Osteoblast (primary cell): ENCODE data around the gene BARHL1. TPM values are rescaled to one million over a fixed set of nuclear protein-coding genes. Genes with fewer than 3 reads are reported as not detected.

ENCODE experiments used
- DNase-seq: peaks from one replicate; pipeline ENCODE4 v3.0.0; 2011; ENCODE audit warnings: low spot score, mixed read lengths; ENCODE audit not compliant: insufficient read length; ENCODE audit errors: missing footprints
- H2AFZ ChIP-seq: 2 replicates; pipeline ENCODE4 v1.6.0; 2011; ENCODE audit warnings: mild to moderate bottlenecking, low read length
- H3K27ac ChIP-seq: 2 replicates; pipeline ENCODE4 v1.5.1; 2011; ENCODE audit warnings: mild to moderate bottlenecking, low read depth, low read length, moderate library complexity
- H3K27me3 ChIP-seq: 2 replicates; pipeline ENCODE4 v1.6.0; 2012; ENCODE audit warnings: mild to moderate bottlenecking, control low read depth, inconsistent platforms, low read length, moderate library complexity; ENCODE audit not compliant: insufficient read depth
- H3K36me3 ChIP-seq: 2 replicates; pipeline ENCODE4 v1.5.1; 2011; ENCODE audit warnings: mild to moderate bottlenecking, low read length, control low read depth, moderate library complexity; ENCODE audit not compliant: insufficient read depth
- H3K4me1 ChIP-seq: 2 replicates; pipeline ENCODE4 v1.5.1; 2011; ENCODE audit warnings: mild to moderate bottlenecking, low read length, control low read depth, moderate library complexity; ENCODE audit not compliant: insufficient read depth
- H3K4me2 ChIP-seq: 2 replicates; pipeline ENCODE4 v1.6.0; 2011; ENCODE audit warnings: mild to moderate bottlenecking, low read length; ENCODE audit not compliant: insufficient read depth
- H3K4me3 ChIP-seq: fragments of 200-600 bp; sonication (generic); 3 replicates; pipeline ENCODE4 v1.5.1; 2012; ENCODE audit warnings: mild to moderate bottlenecking, low read length, inconsistent platforms; ENCODE audit not compliant: insufficient read depth
- H3K79me2 ChIP-seq: 2 replicates; pipeline ENCODE4 v1.6.0; 2012; ENCODE audit warnings: mild to moderate bottlenecking, low read length, control low read depth, inconsistent platforms; ENCODE audit not compliant: insufficient read depth
- H3K9me3 ChIP-seq: 2 replicates; pipeline ENCODE4 v1.5.1; 2011; ENCODE audit warnings: low read depth, low read length, control low read depth
- H4K20me1 ChIP-seq: 2 replicates; pipeline ENCODE4 v1.6.0; 2012; ENCODE audit warnings: mild to moderate bottlenecking, low read length, control low read depth; ENCODE audit not compliant: insufficient read depth
- total RNA-seq: library from RNA; depleted of rRNA; stranded (reverse); fragments of >200 nt; gene quantifications from 2 replicates; pipeline ENCODE4 v1.2.3, GENCODE V29; 2012
- TF ChIP-seq, protein P1 (sequence below): IDR thresholded peaks from 2 replicates; pipeline ENCODE4 v1.5.1; 2011; ENCODE audit warnings: mild to moderate bottlenecking, low read depth, low read length, moderate library complexity; ENCODE audit errors: extremely low read depth

Gene BARHL1
- total RNA-seq, 1 donor: not detected

DNA sequence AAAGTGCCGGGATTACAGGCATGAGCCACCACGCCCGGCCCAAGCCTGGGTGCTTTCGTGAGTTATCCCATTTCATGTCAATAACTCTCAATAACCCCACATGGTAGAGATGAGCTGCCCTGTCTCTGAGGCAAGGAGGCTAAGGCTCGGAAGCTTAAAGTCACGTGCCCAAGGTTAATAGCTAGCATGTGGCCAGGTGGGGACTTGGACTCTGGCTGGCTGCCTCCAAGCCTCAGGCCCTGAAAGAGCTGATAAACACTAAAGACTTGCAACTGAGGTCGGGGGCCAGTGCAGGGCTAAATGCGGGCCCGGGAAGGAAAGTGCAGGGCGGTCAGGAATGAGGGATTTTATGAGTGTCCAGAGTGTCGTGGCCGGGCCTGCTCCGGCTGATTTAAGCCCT is 30.9 kb upstream of the BARHL1 start:
- Histone ChIP-seq H2AFZ (no peak overlapping the region), H3K79me2 (no peaks in the 10 kb centered on the region), H3K4me3 (no peak overlapping the region), H3K4me1 (no peaks in the 10 kb centered on the region), H3K27me3 (peaks cover 41% of the 10 kb centered on the region), H3K4me2 (no peak overlapping the region), H3K36me3 (no peaks in the 10 kb centered on the region), H3K9me3 (no peaks in the 10 kb centered on the region), H3K27ac (no peak overlapping the region), H4K20me1 (no peaks in the 10 kb centered on the region)
- TF ChIP-seq, protein P1, sequence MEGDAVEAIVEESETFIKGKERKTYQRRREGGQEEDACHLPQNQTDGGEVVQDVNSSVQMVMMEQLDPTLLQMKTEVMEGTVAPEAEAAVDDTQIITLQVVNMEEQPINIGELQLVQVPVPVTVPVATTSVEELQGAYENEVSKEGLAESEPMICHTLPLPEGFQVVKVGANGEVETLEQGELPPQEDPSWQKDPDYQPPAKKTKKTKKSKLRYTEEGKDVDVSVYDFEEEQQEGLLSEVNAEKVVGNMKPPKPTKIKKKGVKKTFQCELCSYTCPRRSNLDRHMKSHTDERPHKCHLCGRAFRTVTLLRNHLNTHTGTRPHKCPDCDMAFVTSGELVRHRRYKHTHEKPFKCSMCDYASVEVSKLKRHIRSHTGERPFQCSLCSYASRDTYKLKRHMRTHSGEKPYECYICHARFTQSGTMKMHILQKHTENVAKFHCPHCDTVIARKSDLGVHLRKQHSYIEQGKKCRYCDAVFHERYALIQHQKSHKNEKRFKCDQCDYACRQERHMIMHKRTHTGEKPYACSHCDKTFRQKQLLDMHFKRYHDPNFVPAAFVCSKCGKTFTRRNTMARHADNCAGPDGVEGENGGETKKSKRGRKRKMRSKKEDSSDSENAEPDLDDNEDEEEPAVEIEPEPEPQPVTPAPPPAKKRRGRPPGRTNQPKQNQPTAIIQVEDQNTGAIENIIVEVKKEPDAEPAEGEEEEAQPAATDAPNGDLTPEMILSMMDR: no peak
- DNase-seq: no peak

DNA sequence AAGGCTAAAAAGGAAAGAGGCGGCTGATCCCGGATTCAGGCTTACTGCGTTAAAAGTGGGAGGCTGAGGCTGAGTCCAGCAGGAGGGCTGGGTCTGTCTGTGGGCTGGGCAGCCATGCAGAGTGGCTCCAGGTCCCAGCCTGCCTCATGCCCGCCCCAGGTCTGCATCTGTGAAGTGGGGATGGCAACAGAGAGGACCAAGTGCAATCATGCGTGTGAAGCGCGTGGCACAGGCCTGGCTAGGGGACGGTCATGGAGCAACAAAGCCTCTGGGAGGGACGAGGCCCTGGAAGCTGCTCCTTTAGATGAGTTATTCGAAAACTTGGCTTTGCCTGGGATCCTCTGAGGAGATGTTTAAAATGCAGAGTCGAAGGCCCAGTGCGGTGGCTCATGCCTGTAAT is 30.4 kb upstream of the BARHL1 start:
- no peaks in the 10 kb centered on the region for H3K4me1 ChIP-seq
- no peaks in the 10 kb centered on the region for H4K20me1 ChIP-seq
- no peak overlapping the region for H2AFZ ChIP-seq
- DNase-seq: peak; percentile 57
- no peaks in the 10 kb centered on the region for H3K79me2 ChIP-seq
- no peak overlapping the region for H3K4me3 ChIP-seq
- TF ChIP-seq, protein P1: no peak
- no peak overlapping the region for H3K27ac ChIP-seq
- H3K9me3 ChIP-seq: no peaks in the 10 kb centered on the region
- H3K27me3 ChIP-seq: peaks cover 45% of the 10 kb centered on the region
- no peak overlapping the region for H3K4me2 ChIP-seq
- H3K36me3 ChIP-seq: no peaks in the 10 kb centered on the region

DNA sequence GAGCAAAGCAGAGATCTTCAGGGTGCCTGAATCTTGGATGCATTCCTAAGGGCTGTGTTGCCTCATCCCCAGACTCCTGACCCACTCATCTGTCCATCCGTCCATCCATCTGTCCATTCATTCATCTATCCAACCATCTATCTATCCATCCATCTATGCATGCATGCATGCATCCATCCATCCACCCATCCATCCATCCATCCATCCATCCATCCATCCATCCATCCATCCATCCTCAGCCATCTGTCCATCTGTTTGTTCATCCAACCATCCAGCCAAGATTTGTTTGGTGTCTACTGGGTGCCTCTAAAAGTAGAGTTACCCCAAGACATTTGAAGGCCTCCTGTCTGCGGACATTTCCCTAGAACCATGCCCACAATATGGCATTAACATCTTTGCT is 27.7 kb upstream of the BARHL1 start:
- Histone ChIP-seq H3K4me1 (no peaks in the 10 kb centered on the region), H2AFZ (no peak overlapping the region), H3K36me3 (no peaks in the 10 kb centered on the region), H3K79me2 (no peaks in the 10 kb centered on the region), H3K4me2 (no peak overlapping the region), H3K27me3 (peaks cover 51% of the 10 kb centered on the region), H3K9me3 (no peaks in the 10 kb centered on the region), H3K27ac (no peak overlapping the region), H3K4me3 (no peak overlapping the region), H4K20me1 (no peaks in the 10 kb centered on the region)
- DNase-seq: no peak
- TF ChIP-seq, protein P1: no peak

DNA sequence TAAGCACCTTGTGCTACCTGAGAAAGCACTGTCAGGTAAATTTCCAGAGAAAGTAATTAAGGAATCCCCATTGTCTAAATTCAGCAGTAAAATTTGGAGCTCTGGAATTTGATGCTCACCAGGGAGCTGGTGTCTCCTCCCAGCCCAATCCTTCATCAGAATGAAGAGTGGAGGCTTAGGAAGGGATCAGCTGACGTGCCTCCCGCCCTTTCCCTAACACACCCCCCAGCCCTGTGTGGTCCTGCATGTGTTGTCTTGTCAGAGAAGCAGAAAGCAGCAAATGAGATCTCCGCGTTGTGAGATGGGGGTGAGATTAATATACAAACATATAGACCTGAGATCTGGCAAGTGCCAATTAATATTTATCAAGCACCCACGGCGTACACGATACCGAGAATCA is 26.9 kb upstream of the BARHL1 start:
- no peaks in the 10 kb centered on the region for H4K20me1 ChIP-seq
- H2AFZ ChIP-seq: no peak overlapping the region

More for the DNA sequence above, 26.9 kb upstream of the BARHL1 start:
- no peak for DNase-seq
- Histone ChIP-seq H3K9me3 (no peaks in the 10 kb centered on the region), H3K4me1 (no peaks in the 10 kb centered on the region), H3K27ac (no peak overlapping the region), H3K4me3 (no peak overlapping the region), H3K36me3 (no peaks in the 10 kb centered on the region), H3K79me2 (no peaks in the 10 kb centered on the region), H3K4me2 (no peak overlapping the region), H3K27me3 (peaks cover 49% of the 10 kb centered on the region)
- TF ChIP-seq, protein P1: no peak
